SK-N-MC (cell line): Measurements from ENCODE around the gene NIT2.

ENCODE experiments used
- DNase-seq: peaks from one replicate; pipeline ENCODE4 v3.0.0-alpha.2; 2011; ENCODE audit warnings: low read depth, low spot score
- H3K27ac ChIP-seq: fragments of 200-600 bp; sonication (generic); 2 replicates; pipeline ENCODE4 v1.5.1; 2016; ENCODE audit warnings: mixed run types
- H3K36me3 ChIP-seq: fragments of 200-600 bp; sonication (generic); 2 replicates; pipeline ENCODE4 v1.6.1; 2017; ENCODE audit warnings: antibody characterized with exemption, low read length, mixed read lengths; ENCODE audit not compliant: insufficient read depth
- H3K4me3 ChIP-seq: fragments of 200-600 bp; sonication (generic); 2 replicates; pipeline ENCODE4 v1.5.1; 2016
- H3K9ac ChIP-seq: fragments of 200-600 bp; sonication (generic); 2 replicates; pipeline ENCODE4 v1.8.0; 2017; ENCODE audit warnings: mixed run types, mixed read lengths; ENCODE audit not compliant: insufficient read length
- H3K9me3 ChIP-seq: fragments of 200-600 bp; sonication (generic); 2 replicates; pipeline ENCODE4 v1.6.1; 2017; ENCODE audit warnings: low read depth, mild to moderate bottlenecking, antibody characterized with exemption, low read length, moderate library complexity, mixed read lengths
- EZH2 ChIP-seq: fragments of 200-600 bp; sonication (generic); IDR thresholded peaks from one replicate; pipeline ENCODE4 v1.6.1; 2017; ENCODE audit warnings: antibody characterized with exemption
- FOXP2 ChIP-seq: optimal IDR thresholded peaks from 2 replicates; pipeline ENCODE3; 2011; ENCODE audit warnings: mild to moderate bottlenecking, moderate library complexity; ENCODE audit not compliant: insufficient read depth; ENCODE audit errors: extremely low read length, control extremely low read depth
- POLR2AphosphoS5 ChIP-seq: IDR thresholded peaks from 2 replicates; pipeline ENCODE4 v1.6.1; 2012; ENCODE audit warnings: mild to moderate bottlenecking, low read depth, low read length, borderline replicate concordance

Gene NIT2

GRCh38 chr3:100368441-100368840 is 33.9 kb downstream of the NIT2 start:
- no peak overlapping the region for H3K27ac ChIP-seq
- no peak for TF ChIP-seq FOXP2
- no peak for TF ChIP-seq EZH2
- TF ChIP-seq POLR2AphosphoS5, result no peak
- H3K4me3 ChIP-seq, result no peak overlapping the region
- DNase-seq, result no peak
- no peak overlapping the region for H3K9ac ChIP-seq
- H3K36me3 ChIP-seq, result peaks cover 83% of the 10 kb centered on the region
- no peaks in the 10 kb centered on the region for H3K9me3 ChIP-seq

DNA sequence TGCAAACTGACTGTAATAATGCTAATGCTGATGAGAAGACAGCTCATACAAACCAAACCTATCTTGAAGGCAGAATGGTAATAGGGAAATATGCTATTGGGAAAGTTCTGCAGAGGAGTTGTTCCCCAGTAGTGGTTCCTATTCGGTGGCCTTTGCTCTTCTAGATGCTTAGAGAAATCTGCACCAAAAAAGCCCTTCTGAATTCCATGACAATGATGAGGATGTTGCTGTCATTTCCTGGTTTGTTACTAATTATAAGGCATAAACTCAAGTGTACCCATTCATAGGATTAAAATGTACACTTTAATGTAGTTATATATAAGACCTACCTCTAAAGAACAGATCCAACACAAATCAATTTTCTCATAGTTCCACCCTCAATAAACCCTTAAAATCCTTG is 36.2 kb downstream of the NIT2 start:
- Histone ChIP-seq H3K36me3 (peaks cover 81% of the 10 kb centered on the region), H3K9me3 (no peaks in the 10 kb centered on the region), H3K9ac (no peak overlapping the region), H3K4me3 (no peak overlapping the region), H3K27ac (no peak overlapping the region)
- TF ChIP-seq POLR2AphosphoS5, result no peak
- TF ChIP-seq EZH2, result no peak
- no peak for TF ChIP-seq FOXP2
- DNase-seq, result no peak

GRCh38 chr3:100374521-100374920 is 40.0 kb downstream of the NIT2 start:
- TF ChIP-seq FOXP2, result no peak
- TF ChIP-seq POLR2AphosphoS5, result no peak
- TF ChIP-seq EZH2, result no peak
- H3K9ac ChIP-seq, result no peak overlapping the region
- no peaks in the 10 kb centered on the region for H3K9me3 ChIP-seq
- H3K36me3 ChIP-seq, result peaks cover 84% of the 10 kb centered on the region
- no peak overlapping the region for H3K4me3 ChIP-seq
- no peak overlapping the region for H3K27ac ChIP-seq
- no peak for DNase-seq

DNA sequence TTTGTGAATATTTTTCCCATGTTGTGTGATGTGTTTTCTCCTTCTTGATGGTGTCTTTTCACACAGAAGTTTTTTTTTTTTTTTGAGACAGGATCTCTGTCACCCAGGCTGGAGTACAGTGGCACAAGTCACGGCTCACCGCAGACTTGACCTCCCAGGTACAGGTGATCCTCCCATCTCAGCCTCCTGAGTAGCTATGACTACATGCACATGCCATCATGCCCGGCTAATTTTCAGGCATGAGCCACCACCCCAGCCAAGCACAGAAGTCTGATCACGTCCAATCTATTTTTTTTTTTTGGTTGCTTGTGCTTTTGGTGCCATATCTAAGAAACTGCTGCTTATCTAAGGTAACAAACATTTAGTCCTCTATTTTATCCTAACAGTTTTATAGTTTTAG is 41.7 kb downstream of the NIT2 start:
- DNase-seq, result no peak
- Histone ChIP-seq H3K9ac (no peak overlapping the region), H3K27ac (no peak overlapping the region), H3K4me3 (no peak overlapping the region), H3K36me3 (peaks cover 87% of the 10 kb centered on the region), H3K9me3 (no peaks in the 10 kb centered on the region)
- TF ChIP-seq POLR2AphosphoS5 (no peak), EZH2 (no peak), FOXP2 (no peak)

DNA sequence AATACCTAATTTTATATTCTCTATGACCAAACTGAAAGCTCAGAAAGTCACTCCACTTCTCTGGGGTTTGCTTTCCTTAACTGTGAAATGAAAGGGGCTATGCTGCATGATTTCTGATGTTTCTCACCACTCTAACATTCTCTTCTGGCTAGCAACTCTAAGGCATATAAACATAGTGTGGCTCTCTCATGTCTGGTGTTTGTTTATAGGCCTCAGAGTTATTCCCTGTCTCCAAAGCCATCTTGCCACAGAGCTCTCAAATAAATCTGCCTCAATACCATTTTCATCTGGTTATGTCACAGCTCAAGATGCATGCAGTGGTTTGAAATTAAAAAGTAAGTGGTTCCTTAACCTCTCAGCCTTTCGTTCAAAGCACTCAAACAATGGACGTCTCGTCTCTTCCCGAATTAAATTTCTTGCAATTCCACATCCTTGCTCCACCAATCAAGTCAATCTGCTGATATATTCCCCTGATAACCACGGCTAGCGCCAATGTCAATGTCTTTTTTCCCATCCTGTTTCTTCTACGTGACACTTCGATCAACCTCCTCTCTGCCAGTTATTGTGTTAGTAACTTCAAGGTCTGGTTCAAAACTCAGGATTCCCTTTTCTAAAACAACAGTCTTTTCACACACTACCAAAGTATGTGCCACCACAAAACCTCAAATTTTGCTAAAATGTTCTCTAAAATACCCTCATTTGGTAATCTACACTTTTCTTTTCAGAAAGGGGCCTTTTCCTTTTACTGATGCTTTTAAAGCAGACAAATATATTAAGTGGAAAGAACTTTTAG is 50.4 kb downstream of the NIT2 start:
- Histone ChIP-seq H3K9me3 (peaks cover 4% of the 10 kb centered on the region; the same call in 1 of the 2 replicates), H3K9ac (no peak overlapping the region), H3K36me3 (peaks cover 75% of the 10 kb centered on the region), H3K27ac (no peak overlapping the region), H3K4me3 (no peak overlapping the region)
- no peak for DNase-seq
- no peak for TF ChIP-seq EZH2
- TF ChIP-seq FOXP2, result no peak
- TF ChIP-seq POLR2AphosphoS5, result no peak

DNA sequence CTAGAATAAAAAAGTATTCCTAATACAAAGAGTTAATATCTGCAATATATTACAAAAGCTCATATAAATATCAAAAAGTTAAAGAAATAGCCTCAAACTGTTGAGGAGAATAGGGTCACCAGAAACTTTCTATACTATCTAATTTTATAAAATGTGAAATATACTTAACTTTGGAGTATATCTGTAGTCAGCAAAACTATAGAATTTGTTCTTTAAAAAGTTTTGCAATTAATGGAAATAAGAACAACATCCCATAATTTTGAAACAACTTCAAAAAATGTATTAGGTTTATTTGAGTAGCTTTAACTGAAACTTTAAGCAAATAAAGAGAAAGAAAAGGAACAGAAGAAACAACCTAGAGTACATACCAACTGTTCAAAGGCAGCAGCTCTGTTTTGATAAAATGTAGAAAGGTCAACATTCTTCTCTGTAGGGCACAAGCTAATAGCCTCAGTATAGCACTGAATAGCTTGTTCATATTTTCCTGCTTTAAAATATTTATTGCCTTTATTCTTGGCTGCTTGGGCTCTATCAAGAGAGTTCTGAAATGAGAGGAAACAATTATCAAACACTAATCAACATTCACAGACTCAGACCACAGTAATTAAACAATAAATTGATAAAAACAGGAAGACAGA is 52.0 kb downstream of the NIT2 start:
- Histone ChIP-seq H3K9ac (no peak overlapping the region), H3K4me3 (no peak overlapping the region), H3K27ac (no peak overlapping the region), H3K9me3 (peaks cover 4% of the 10 kb centered on the region; the same call in 1 of the 2 replicates), H3K36me3 (peaks cover 67% of the 10 kb centered on the region)
- TF ChIP-seq EZH2 (no peak), POLR2AphosphoS5 (no peak), FOXP2 (no peak)
- no peak for DNase-seq

GRCh38 chr3:100389025-100389424 is 54.5 kb downstream of the NIT2 start:
- no peak overlapping the region for H3K4me3 ChIP-seq
- peaks cover 56% of the 10 kb centered on the region for H3K36me3 ChIP-seq
- H3K9ac ChIP-seq, result no peak overlapping the region
- no peak overlapping the region for H3K27ac ChIP-seq
- no peak for TF ChIP-seq EZH2
- TF ChIP-seq FOXP2, result no peak
- no peak for TF ChIP-seq POLR2AphosphoS5
- peaks cover 4% of the 10 kb centered on the region; the same call in 1 of the 2 replicates for H3K9me3 ChIP-seq
- DNase-seq, result no peak

- no peak for DNase-seq
- Histone ChIP-seq H3K9me3 (no peaks in the 10 kb centered on the region), H3K36me3 (peaks cover 18% of the 10 kb centered on the region), H3K9ac (no peak overlapping the region), H3K4me3 (no peak overlapping the region), H3K27ac (no peak overlapping the region)
- TF ChIP-seq POLR2AphosphoS5, result no peak
- no peak for TF ChIP-seq FOXP2
- no peak for TF ChIP-seq EZH2
Measured at GRCh38 chr3:100395679-100396431, 61.3 kb downstream of the NIT2 start.

GRCh38 chr3:100396967-100397366 is 62.4 kb downstream of the NIT2 start:
- no peak for DNase-seq
- no peak overlapping the region for H3K4me3 ChIP-seq
- no peak overlapping the region for H3K9ac ChIP-seq
- peaks cover 18% of the 10 kb centered on the region for H3K36me3 ChIP-seq
- H3K9me3 ChIP-seq, result no peaks in the 10 kb centered on the region
- no peak for TF ChIP-seq FOXP2
- no peak for TF ChIP-seq EZH2
- TF ChIP-seq POLR2AphosphoS5, result no peak
- no peak overlapping the region for H3K27ac ChIP-seq
